Cortex of kidney (tissue), 1 donor: Measurements from ENCODE around the gene SMTNL1.
"Not testable (repeated sequence)": the region's sequence is repeated elsewhere in the genome, so short reads cannot be mapped to it uniquely, and the experiment has no call there.

Source experiments
- DNase-seq: peaks from one replicate; lab custom pipeline; 2025; lab: John Stamatoyannopoulos, UW

Gene SMTNL1

DNA sequence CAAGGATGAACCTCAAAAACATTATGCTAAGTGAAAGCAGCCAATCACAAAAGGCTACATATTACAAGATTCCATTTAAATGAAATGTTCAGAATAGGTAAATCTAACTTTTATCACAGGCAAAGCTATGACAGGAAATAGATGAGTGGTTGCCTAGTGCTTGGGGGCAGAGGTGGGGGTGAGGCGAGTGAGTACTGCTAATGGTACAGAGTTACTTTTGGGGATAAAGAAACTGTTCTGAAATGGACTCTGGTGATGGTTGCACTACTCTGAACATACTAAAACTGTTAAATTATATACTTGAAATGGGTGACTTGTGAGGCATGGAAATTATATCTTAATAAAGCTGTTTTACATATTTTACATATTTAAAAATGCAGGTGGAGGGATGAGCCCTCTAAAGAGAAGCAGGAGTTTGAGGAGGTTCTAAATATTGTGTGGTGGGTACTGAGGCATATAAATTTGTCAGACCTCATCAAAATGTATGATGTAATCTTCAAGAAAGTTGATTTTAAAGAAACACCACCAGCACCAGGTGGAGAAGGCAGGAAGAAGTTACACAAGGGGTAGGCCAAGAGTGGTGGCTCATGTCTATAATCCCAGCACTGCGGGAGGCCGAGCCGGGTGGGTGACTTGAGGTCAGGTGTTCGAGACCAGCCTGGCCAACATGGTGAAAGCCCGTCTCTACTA lies 25.5 kb upstream of the SMTNL1 start:
- no peak for DNase-seq

DNA sequence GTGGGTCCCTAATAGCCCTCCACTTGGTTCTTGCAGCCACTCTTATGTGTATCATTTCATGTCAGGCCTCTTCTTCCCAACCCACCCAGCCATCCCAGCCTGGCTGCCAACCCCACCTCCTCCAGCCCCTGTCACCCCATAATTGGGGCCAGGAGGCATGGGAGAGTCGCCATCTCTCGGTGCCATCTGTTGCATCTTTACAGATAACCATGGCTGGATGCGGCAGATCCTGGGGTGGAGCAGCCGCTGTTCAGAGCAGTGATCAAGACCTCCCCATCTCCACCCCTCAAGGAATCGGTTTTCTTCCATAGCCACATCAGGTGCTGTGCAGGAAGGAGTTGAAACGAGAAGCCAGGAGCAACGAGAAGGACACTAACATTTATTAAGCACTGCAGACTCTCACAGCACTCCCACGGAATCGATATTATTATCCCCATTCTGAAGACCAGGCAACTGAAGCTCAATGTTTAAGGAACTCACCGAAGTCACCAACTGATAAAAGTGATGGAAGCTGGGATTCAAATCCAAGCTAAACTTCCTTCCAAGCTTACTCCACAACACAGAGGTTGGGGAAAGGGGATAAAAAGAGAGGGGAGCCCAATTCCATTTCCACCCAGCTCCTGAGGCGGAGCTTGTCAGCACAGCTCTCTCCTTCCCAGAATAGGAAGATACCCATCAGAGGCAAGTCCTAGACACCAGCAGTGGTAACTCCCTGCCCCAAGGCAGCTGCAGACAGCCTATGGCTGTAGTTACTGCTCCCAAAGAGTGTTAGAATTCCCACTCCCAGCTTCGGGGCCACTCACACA lies 24.5 kb upstream of the SMTNL1 start:
- DNase-seq: no peak

DNA sequence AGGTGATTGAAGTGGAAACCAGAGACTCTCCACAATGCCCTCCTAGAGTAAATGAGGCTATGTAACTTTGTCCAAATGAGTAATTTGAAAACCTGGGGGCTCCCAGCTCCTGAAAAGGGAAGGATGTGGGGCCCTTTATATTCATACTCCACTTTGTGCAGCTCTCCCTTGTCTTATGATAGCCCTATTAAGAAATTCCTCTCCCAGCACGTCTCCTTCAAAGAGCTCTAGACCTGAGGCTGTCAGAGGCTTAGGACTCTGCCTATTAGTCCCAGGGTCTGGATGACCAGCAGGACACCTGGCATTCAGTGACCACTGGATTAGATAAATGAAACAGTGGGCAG lies 24.0 kb upstream of the SMTNL1 start:
- DNase-seq: no peak

DNA sequence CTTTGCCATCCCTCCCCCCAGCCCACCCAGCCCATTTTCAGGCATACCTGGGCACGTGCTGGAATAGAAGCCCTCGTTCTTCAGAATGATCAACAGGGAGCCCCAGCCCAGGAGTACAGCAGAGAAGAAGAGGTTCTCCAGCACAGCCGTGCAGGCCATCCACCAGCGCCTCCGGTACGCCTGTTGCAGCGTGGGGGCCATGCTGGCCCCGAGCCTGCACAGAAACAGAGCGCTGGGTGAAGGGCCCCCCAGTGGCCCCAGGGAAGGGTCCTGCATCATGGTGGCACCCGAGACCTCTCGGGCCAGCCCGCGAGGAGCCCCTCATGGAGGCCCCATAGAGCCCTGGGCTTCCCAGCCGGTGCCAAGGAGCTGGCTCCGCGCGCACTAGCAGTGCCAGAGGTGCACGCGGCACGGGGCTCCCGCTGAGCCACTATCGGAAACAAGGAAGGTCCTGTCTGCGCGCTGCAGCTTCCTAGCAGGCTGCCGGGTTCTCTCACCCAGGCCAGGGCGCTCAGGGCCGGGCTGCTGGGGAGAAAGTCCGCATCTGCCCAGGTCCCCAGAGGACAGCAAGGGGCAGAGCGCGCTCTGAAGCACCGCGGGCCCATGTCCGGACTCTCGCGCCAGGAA lies 23.4 kb upstream of the SMTNL1 start:
- DNase-seq: no peak

DNA sequence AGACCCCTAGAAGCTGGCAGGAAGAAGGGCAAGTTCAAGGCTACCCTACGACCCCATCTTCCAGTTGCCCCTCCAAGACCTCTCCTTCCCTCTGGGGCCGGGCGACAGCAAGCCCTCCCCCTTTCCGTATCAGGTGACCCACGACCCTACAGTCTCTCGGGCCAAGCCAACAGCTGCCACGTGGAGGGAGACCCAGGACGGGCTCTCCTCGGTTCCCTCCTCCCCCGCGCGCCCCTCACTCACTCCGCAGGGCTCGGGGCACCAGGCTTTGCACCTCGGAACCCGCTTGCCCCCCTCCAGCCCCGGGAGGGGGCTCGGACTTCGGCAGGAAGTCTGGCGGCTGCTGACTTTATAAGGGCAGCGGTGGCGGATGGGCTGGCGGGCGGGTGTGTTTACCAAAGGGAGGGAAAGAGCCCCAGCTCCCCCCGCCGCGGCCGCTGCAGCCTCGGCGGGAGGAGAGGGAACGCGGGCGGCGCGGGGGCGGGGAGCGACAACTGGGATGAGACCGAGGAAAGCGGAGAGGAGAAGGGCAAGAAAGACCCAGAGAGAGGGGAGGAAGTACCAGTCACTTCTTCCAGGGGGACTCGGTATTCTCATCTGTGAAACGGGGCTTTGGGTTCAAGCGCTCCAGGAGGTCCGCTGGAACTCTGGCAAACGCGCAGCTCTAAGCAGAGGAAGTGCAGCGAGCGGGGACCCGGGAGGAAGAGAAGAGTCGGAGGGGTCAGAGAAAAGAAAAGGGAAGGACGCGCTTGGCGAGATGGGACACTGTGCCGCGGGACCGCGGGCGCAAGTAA lies 22.7 kb upstream of the SMTNL1 start:
- no peak for DNase-seq

DNA sequence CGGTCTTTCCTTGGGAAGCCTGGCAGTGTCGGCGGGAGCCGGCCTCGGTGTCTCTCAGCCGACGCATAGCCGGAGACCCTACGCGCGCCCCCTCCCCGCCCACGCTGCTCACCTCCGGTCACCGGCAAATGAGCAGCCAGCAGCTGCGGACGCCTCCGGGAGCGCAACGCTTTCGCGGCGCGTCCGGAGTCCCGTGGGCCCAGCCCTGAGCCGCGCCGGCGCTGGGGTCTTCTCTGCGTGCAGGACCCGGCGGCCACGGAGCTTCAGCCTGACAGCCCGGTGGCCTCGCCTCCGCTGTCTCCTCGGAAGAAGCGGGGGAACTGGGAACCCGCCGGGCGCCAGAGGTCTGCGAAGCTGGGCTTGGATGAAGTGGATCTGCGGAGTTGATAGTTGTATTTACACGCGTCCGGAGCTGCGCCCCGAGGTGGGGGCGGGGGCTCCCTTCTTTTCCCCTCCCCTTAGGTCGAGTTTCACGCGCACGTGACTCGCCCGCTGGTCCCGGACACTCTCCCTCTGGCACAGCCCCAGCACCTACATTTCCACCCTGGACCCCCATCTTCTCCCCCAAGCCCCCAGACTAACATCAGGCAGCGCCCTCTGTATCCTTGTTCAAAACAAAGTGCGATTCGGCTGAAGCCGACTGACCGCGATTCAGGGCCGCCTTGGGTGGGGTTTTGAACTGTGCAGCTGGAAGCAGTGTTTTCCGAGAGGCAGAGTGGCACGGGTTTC lies 21.9 kb upstream of the SMTNL1 start, which contains the start of gene SLC43A1:
Gene SLC43A1, minus strand, starts transcription at position 371 of the 729 bp plus-strand sequence. CDS start 1,591 bp downstream, outside the sequence.
- no peak for DNase-seq

DNA sequence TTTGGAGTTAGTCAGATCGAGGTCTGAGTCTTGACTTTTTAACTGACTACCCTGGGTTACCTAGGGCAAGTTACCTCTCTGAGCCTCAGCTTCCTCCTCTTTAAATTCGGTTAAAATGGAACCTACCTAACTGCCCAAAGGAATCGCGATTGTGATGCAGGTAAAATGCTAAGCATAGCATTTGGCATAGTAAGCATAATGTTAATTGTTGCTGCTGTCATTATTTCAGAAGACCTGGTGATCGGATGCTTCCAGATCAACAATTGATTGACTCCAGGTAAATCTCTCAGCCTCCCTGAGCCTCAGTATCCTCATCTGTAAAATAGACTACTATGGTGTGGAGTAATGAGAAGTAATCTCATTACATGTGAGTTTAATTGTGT lies 21.3 kb upstream of the SMTNL1 start:
- DNase-seq: no peak

DNA sequence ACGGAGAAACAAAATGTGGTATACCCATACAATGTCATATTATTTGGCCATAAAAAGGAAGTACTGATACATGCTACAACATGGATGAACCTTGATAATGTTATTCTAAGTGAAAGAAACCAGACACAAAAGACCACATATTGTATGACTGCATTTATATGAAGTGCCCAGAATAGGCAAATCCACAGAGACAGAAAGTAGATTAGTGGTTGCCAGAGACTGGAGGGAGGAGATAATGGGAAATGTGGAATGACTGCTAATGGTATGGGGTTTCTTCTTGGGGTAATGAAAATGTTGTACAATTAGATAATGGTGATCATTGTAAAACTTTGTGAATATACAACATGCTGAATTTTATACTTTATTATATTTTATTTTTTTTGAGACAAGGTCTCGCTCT lies 16.3 kb upstream of the SMTNL1 start:
- DNase-seq: no peak

DNA sequence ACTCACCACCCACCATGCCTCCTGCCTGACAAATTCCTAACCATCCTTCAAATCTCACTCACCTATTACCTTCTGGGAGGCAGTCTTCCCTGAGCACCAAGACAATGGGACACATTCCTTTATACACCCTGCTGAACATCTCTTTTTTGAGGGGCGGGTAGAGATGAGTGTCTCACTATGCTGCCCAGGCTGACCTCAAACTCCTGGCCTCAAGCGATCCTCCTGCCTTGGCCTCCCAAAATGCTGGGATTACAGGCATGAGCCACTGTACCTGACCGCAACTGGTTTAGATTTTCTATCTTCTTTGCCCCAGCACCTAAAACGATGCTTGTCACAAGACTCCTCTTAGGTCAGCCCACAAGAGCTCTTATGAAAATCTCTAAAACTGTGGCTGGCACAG lies 14.0 kb upstream of the SMTNL1 start:
- no peak for DNase-seq

DNA sequence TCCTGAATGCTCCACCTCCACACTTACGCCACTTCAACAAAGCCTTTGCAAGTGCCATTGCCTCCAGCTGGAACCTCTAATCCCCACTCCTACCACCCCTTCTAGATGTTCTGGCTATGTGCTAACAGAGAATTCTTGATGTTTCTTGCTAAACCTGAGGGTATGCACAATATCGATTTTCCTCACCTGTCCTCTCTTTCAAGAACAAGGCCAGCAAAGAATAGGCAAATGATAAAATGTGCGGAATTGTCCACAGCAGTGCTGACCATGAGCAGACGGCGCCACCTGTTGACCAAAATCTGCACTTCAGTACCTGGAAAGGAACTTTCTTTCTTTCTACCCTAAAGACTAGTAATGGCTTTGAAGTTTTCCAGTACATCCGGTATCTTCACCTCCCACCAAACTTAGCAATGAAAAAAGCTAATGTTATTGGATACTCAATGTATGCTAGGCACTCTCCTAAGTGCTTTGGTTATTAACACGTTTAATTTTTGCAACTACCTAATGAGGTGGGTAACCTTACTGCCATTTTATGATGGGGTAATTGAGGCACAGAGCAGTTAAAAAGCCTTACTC lies 10.3 kb upstream of the SMTNL1 start:
- no peak for DNase-seq

DNA sequence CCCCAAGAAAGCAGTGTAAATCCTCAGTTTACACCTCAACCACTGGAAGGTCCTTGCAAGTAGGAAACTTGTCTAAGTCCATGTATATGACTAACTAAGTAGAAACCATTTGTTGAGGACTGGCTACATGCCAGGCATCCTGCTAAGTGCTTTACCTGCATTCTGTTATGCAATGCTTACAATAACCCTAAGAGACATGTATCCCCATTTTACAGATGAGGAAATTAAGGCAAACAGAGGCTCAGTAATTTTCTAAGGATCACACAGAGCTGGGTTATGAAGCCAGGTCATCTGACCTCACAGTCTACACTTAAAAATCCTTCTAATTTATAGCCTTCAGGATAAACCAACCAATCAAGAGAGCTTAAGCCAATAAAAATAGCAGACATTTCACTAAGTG lies 8.4 kb upstream of the SMTNL1 start:
- no peak for DNase-seq

DNA sequence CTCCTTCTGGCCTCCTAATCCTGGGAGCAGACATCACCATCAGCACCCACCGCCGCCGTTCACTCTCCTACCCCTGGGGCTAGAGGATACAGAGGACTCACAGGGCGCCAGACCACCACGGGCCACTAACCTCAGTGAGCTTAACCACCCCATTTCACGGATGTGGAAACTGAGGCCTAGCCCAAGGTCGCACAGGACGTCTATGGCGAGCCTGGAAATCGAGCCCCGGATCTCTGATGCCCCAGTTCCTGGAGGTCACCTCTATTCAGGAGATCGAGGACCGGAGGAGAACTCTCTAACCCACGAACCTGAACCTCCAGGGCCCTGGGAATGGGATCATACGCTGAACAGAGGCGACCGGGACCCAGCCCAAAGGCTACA lies 7.2 kb upstream of the SMTNL1 start:
- DNase-seq: no peak

DNA sequence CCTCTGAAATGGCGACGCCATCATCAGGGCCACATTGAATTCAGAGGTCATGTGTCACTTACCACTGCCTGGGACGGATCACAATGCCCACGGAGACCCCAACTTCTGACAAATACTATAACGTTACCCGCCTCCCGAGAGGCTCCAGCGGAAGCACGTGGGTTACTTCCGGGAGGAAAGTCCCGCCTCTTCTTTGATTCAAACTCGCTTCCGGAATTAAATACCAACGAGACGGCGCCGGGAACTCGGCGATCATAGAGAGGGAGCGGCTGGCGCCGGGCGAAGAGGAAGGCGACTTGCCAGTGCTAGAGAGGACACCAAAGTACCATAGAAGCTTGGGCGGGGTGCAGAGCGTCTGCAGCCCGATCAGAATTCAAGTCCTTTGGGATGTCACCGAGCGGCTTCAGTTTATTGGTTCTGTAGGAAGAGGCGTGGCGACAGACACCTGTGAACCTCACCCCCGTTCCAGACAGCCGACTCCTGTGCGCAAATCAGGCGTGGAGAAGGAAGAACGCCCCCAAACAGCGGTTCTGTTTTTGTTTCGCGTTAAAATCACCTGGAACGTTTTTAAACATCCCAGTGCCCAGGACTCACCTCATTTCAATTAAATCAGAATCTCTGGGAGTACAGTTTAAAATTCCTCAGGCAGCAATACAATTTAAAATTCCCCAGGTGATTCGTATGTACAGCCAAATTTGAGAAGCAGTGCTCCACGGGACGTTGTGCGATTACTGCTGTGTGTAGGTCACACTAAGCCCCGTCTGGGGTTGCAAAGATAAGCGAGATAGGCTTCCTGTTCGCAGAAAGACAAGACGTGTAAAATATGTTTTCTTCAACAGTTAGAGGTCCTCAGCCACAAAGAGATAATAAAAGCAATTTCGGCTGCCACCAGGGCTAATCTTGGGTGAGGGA lies 6.5 kb upstream of the SMTNL1 start, which contains the start of gene TIMM10:
Gene TIMM10, minus strand, starts transcription at position 159 of the 912 bp plus-strand sequence. CDS start 565 bp downstream, outside the sequence.
- peak; percentile 32 for DNase-seq

DNA sequence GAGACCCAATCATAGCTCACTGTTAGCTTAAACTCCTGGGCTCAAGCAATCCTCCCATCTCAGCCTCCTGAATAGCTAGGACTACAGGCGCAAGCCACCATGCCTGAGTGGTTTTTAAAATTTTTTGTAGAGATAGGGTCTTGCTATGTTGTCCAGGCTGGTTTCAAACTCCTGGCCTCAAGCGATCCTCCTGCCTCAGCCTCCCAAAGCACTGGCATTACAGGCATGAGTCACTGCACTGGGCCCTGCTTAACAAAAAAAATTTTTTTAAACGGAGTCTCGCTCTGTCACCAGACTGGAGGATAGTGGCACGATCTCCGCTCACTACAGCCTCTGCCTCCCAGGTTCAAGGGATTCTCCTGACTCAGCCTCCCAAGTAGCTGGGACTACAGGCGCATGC lies 2.9 kb upstream of the SMTNL1 start:
- DNase-seq: not testable (repeated sequence)

DNA sequence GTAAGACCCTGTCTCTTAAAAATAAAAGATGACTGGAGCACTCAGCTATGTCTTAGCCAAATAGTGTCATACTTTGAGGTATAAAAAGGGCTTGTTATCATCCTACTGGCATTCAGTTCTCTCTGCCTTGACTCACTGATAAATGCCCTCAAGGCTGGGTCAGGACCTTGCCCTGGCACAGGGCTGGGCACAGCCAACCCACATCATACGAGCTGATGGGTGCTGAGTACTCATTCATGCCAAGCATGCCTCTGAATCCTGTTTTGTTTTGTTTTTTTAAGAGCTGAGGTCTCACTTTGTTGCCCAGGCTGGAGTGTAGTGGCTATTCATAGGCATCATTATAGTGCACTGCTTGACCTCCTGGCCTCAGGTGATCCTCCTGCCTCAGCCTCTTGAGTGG lies 1.9 kb downstream of the SMTNL1 start:
- no peak for DNase-seq

DNA sequence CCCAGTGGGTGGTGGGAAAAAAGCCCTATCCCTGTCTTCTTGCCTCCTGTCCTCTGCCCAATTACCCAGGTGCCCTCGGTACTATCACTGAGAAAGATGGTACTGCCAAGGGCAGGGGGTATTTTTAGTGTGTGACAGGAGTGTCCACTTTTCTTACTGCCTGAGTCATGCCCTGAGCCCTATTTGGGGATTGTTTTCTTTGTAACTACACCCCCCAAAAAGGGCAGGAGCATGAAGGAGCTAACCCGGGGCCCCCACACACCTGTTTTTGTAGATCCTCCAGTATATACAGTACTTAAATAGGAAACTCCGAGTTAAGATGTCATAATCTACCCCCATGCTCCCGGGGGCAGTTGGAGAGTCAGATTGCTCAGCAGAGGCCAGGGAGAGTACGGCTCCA lies 3.8 kb downstream of the SMTNL1 start:
- no peak for DNase-seq

DNA sequence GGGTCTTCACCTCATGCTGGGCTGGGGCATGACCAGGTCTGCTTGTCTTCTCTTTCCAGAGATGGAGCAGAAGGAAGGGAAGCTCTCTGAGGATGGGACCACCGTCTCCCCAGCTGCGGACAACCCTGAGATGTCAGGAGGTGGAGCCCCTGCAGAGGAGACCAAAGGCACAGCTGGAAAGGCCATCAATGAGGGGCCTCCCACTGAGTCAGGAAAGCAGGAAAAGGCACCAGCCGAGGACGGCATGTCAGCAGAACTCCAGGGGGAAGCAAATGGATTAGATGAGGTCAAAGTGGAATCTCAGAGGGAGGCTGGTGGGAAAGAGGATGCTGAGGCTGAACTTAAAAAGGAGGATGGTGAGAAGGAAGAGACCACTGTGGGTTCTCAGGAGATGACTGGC lies 5.2 kb downstream of the SMTNL1 start:
- DNase-seq: no peak

DNA sequence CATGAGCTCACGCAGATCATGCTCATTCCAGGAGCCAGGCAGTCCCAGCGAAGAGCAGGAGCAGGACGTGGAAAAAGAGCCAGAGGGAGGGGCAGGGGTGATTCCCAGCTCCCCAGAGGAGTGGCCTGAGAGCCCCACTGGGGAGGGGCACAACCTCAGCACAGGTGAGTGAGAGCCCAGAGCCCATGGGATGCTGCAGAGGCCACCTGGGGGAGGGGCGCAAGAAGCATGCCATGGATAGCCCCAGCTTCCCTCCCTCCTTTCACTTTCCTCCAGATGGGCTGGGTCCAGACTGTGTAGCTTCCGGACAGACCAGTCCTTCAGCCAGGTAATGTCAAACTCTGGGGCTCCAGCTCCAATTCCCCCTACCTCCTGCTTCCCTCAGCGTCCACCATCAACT lies 6.2 kb downstream of the SMTNL1 start:
- no peak for DNase-seq

DNA sequence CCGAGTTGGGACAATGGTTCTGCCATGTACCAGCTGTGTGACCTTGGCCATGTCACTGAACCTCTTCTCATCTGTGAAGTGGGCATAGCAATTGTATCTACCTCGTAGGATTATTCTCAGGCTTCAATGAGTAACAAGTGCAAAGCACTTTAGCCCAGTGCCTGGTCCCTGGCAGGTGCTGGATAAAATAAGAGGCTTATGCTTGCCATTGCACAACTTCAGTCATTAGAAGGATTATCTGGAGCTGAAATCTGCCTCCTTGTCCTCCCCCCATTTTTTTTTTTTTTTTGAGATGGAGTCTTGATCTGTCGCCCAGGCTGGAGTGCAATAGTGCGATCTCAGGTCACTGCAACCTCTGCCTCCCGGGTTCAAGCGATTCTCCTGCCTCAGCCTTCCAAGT lies 7.2 kb downstream of the SMTNL1 start:
- DNase-seq: no peak

DNA sequence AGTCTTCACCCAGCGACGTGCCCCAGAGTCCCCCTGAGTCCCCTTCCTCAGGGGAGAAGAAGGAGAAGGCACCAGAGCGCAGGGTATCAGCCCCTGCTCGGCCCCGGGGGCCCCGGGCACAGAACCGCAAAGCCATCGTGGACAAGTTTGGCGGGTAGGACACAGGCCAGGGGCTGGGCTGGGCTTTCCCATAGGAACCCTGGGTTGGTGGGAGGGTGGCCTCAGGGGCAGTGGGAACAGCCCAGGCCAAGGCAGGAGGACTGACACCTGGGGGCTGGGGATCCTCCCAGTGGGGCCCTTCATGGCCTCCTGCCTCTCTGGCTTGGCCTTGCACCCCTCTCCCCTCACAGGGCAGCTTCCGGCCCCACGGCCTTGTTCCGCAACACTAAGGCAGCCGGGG lies 8.5 kb downstream of the SMTNL1 start:
- DNase-seq: no peak
